Duodenal mucosa (tissue), 2 donors: ENCODE measurements around the gene QRICH2.

Source experiments
- H3K27ac ChIP-seq: one replicate; pipeline ENCODE4 v1.7.0; 2013; ENCODE audit warnings: low read depth, low read length
- H3K27me3 ChIP-seq, 2 donors: one replicate each; pipeline ENCODE4 v1.7.0; 2013; ENCODE audit warnings: low read length in 2 of 2, control low read depth in 1 of 2; ENCODE audit not compliant: insufficient read depth in 2 of 2, control insufficient read depth in 1 of 2
- H3K36me3 ChIP-seq, 2 donors: one replicate each; pipeline ENCODE4 v1.7.0; 2013; ENCODE audit warnings: low read length in 2 of 2, control low read depth in 1 of 2; ENCODE audit not compliant: insufficient read depth in 2 of 2, control insufficient read depth in 1 of 2
- H3K4me1 ChIP-seq, 2 donors: one replicate each; pipeline ENCODE4 v1.7.0; 2013; ENCODE audit warnings: low read length in 2 of 2, control low read depth in 1 of 2; ENCODE audit not compliant: insufficient read depth in 2 of 2, control insufficient read depth in 1 of 2
- H3K4me3 ChIP-seq, 2 donors: one replicate each; pipeline ENCODE4 v1.7.0; 2013; ENCODE audit warnings: low read length in 2 of 2, low read depth in 1 of 2
- H3K9ac ChIP-seq, 2 donors: one replicate each; pipeline ENCODE4 v1.7.0; 2013; ENCODE audit warnings: low read length in 2 of 2, low read depth in 1 of 2
- H3K9me3 ChIP-seq, 2 donors: one replicate each; pipeline ENCODE4 v1.7.0; 2013; ENCODE audit warnings: low read length in 2 of 2, control low read depth in 1 of 2; ENCODE audit not compliant: control insufficient read depth in 1 of 2

The QRICH2 gene

GRCh38 chr17:76278952-76279741 is 28.9 kb downstream of the QRICH2 start:
- peak overlapping the region in 1 of 2 donors; percentile 22 for H3K9ac ChIP-seq
- no peak overlapping the region for H3K4me3 ChIP-seq
- H3K4me1 ChIP-seq: peaks cover 3% of the 10 kb centered on the region in 2 donors
- H3K27me3 ChIP-seq: no peaks in the 10 kb centered on the region
- no peak overlapping the region for H3K27ac ChIP-seq
- H3K9me3 ChIP-seq: no peaks in the 10 kb centered on the region
- H3K36me3 ChIP-seq: no peaks in the 10 kb centered on the region

- Histone ChIP-seq H3K36me3 (no peaks in the 10 kb centered on the region), H3K9ac (no peak overlapping the region), H3K4me3 (no peak overlapping the region), H3K4me1 (peaks cover 3% of the 10 kb centered on the region in 2 donors), H3K9me3 (no peaks in the 10 kb centered on the region), H3K27me3 (no peaks in the 10 kb centered on the region), H3K27ac (no peak overlapping the region)
Observed at GRCh38 chr17:76278268-76278908, 29.7 kb downstream of the QRICH2 start.

GRCh38 chr17:76277300-76278267 is 30.5 kb downstream of the QRICH2 start:
- H3K27ac ChIP-seq: no peak overlapping the region
- H3K4me3 ChIP-seq: no peak overlapping the region
- H3K9me3 ChIP-seq: no peaks in the 10 kb centered on the region
- H3K36me3 ChIP-seq: no peaks in the 10 kb centered on the region
- no peaks in the 10 kb centered on the region for H3K27me3 ChIP-seq
- H3K9ac ChIP-seq: no peak overlapping the region
- peaks cover 6 to 9% of the 10 kb centered on the region in 2 donors for H3K4me1 ChIP-seq

- no peaks in the 10 kb centered on the region for H3K36me3 ChIP-seq
- no peaks in the 10 kb centered on the region for H3K27me3 ChIP-seq
- H3K4me1 ChIP-seq: peaks cover 15 to 16% of the 10 kb centered on the region in 2 donors
- H3K27ac ChIP-seq: no peak overlapping the region
- no peak overlapping the region for H3K9ac ChIP-seq
- no peak overlapping the region for H3K4me3 ChIP-seq
- H3K9me3 ChIP-seq: no peaks in the 10 kb centered on the region
Observed at GRCh38 chr17:76276461-76277299, 31.4 kb downstream of the QRICH2 start.

GRCh38 chr17:76276069-76276431 is 32.0 kb downstream of the QRICH2 start:
- H3K4me3 ChIP-seq: no peak overlapping the region
- H3K36me3 ChIP-seq: no peaks in the 10 kb centered on the region

GRCh38 chr17:76275382-76276068 is 32.6 kb downstream of the QRICH2 start:
- no peak overlapping the region for H3K4me3 ChIP-seq
- no peak overlapping the region for H3K27ac ChIP-seq
- no peaks in the 10 kb centered on the region for H3K9me3 ChIP-seq
- peaks cover 3 to 5% of the 10 kb centered on the region in 2 donors for H3K36me3 ChIP-seq
- no peak overlapping the region for H3K9ac ChIP-seq
- H3K4me1 ChIP-seq: peaks cover 27% of the 10 kb centered on the region in 2 donors
- no peaks in the 10 kb centered on the region for H3K27me3 ChIP-seq

More at GRCh38 chr17:76276069-76276431, 32.0 kb downstream of the QRICH2 start:
- Histone ChIP-seq H3K27ac (no peak overlapping the region), H3K9me3 (no peaks in the 10 kb centered on the region), H3K9ac (no peak overlapping the region), H3K27me3 (no peaks in the 10 kb centered on the region), H3K4me1 (peaks cover 22 to 23% of the 10 kb centered on the region in 2 donors)

GRCh38 chr17:76274112-76274956 is 33.7 kb downstream of the QRICH2 start:
- H3K4me3 ChIP-seq: no peak overlapping the region
- H3K27me3 ChIP-seq: no peaks in the 10 kb centered on the region
- peaks cover 34% of the 10 kb centered on the region in 2 donors for H3K4me1 ChIP-seq
- H3K36me3 ChIP-seq: peaks cover 4 to 13% of the 10 kb centered on the region in 2 donors
- H3K9me3 ChIP-seq: no peaks in the 10 kb centered on the region
- H3K27ac ChIP-seq: no peak overlapping the region
- no peak overlapping the region for H3K9ac ChIP-seq

GRCh38 chr17:76273445-76274111 is 34.5 kb downstream of the QRICH2 start:
- H3K9me3 ChIP-seq: no peaks in the 10 kb centered on the region
- H3K27me3 ChIP-seq: no peaks in the 10 kb centered on the region
- no peak overlapping the region for H3K4me3 ChIP-seq
- H3K9ac ChIP-seq: no peak overlapping the region
- peaks cover 8 to 18% of the 10 kb centered on the region in 2 donors for H3K36me3 ChIP-seq
- H3K4me1 ChIP-seq: peaks cover 39 to 40% of the 10 kb centered on the region in 2 donors
- no peak overlapping the region for H3K27ac ChIP-seq
